GM12878 (cell line): ENCODE measurements around the gene IFI6. TPM values are rescaled to one million over a fixed set of nuclear protein-coding genes. Genes with fewer than 3 reads are reported as not detected.
A peak's percentile ranks its signal among the peaks of the same experiment; 100 is the strongest.

Experiments
- ATAC-seq: fragments of 200-7000 bp; cut with Tn5 transposase; 3 replicates; pipeline ENCODE4 v1.9.1; 2020; ENCODE audit warnings: mild to moderate bottlenecking, moderate library complexity
- BruUV-seq: library from RNA; stranded (reverse); fragments of 400-500 nt; replicated peaks from 2 replicates; lab custom pipeline; 2021; lab: Mats Ljungman, UMichigan
- CTCF ChIA-PET: fragments of 300-600 bp; sonication (Branson Sonifier 250); formaldehyde crosslinking; extraction: SDS; loops from one replicate; lab custom pipeline; 2021; ENCODE audit warnings: inconsistent platforms; lab: Yijun Ruan, JAX
- POLR2A ChIA-PET: fragments of 350-600 bp; formaldehyde crosslinking; extraction: SDS; loops from one replicate; lab custom pipeline; 2021; ENCODE audit warnings: inconsistent platforms; lab: Charles Lee
- RAD21 ChIA-PET: fragments of 300-600 bp; sonication (Branson Sonifier 250); formaldehyde crosslinking; loops from one replicate; lab custom pipeline; 2023; ENCODE audit warnings: antibody characterized with exemption; ENCODE audit not compliant: unreplicated experiment; lab: Charles Lee
- SMC1A ChIA-PET: fragments of 300-600 bp; sonication (Branson Sonifier 250); formaldehyde crosslinking; loops from one replicate; lab custom pipeline; 2023; ENCODE audit not compliant: unreplicated experiment, uncharacterized antibody; lab: Charles Lee
- DNase-seq: peaks from one replicate; pipeline ENCODE4 v3.0.0-alpha.2; 2011; ENCODE audit warnings: low read depth, low spot score
- FAIRE-seq: peaks from 3 replicates; lab custom pipeline; 2011; peaks lifted over from hg19 to GRCh38; lab: Jason Lieb, UNC
- H2AFZ ChIP-seq: 2 replicates; pipeline ENCODE4 v1.6.0; 2011; ENCODE audit warnings: low read depth, low read length, control low read depth; ENCODE audit not compliant: control insufficient read depth
- H3K27ac ChIP-seq: 2 replicates; pipeline ENCODE4 v1.5.1; 2011; ENCODE audit warnings: control low read depth; ENCODE audit not compliant: control insufficient read depth, insufficient read depth
- H3K27me3 ChIP-seq, 2 experiments: replicated peaks in 1 of 2; 2 replicates each; pipeline versions ENCODE4 v1.6.0 to v1.6.1; 2011; ENCODE audit warnings: low read length in 1 of 2; ENCODE audit not compliant: control insufficient read depth in 2 of 2, insufficient read depth in 2 of 2
- H3K36me3 ChIP-seq, 2 experiments: 2 replicates each; pipeline ENCODE4 v1.5.1; 2011; ENCODE audit warnings: low read length in 1 of 2; ENCODE audit not compliant: control insufficient read depth in 2 of 2, insufficient read depth in 2 of 2
- H3K4me1 ChIP-seq: 2 replicates; pipeline ENCODE4 v1.6.1; 2011; ENCODE audit warnings: mild to moderate bottlenecking, low read length, moderate library complexity, mixed read lengths; ENCODE audit not compliant: control insufficient read depth, insufficient read depth
- H3K4me2 ChIP-seq: 2 replicates; pipeline ENCODE4 v1.6.0; 2011; ENCODE audit warnings: control low read depth; ENCODE audit not compliant: control insufficient read depth, insufficient read depth
- H3K4me3 ChIP-seq: fragments of 200-600 bp; sonication (generic); 2 replicates; pipeline ENCODE4 v1.5.1; 2016
- H3K79me2 ChIP-seq: 2 replicates; pipeline ENCODE4 v1.6.0; 2011; ENCODE audit warnings: low read length; ENCODE audit not compliant: control insufficient read depth, insufficient read depth
- H3K9ac ChIP-seq: 2 replicates; pipeline ENCODE4 v1.8.0; 2011; ENCODE audit warnings: low read length, control low read depth, mixed read lengths; ENCODE audit not compliant: control insufficient read depth, insufficient read depth
- H3K9me3 ChIP-seq: replicated peaks from 3 replicates; pipeline ENCODE4 v1.5.1; 2011; ENCODE audit warnings: mild to moderate bottlenecking, low read length; ENCODE audit not compliant: control insufficient read depth, insufficient read depth
- H4K20me1 ChIP-seq: 2 replicates; pipeline ENCODE4 v1.6.0; 2011; ENCODE audit not compliant: control insufficient read depth, insufficient read depth
- ATF7 ChIP-seq: fragments of 450-650 bp; IDR thresholded peaks from 2 replicates; pipeline ENCODE4 v1.6.1; 2016; ENCODE audit warnings: low read depth, mild to moderate bottlenecking
- BHLHE40 ChIP-seq, 2 experiments: fragments of 450-650 bp in 1 of 2; IDR thresholded peaks; 2 replicates each; pipeline ENCODE4 v1.6.1; 2011 to 2017; ENCODE audit warnings: low read depth in 2 of 2, borderline replicate concordance in 1 of 2, improper control_type of control experiment in 1 of 2, low read length in 1 of 2, mild to moderate bottlenecking in 1 of 2
- CHD1 ChIP-seq: IDR thresholded peaks from 2 replicates; pipeline ENCODE4 v1.6.1; 2012; ENCODE audit warnings: low read depth, low read length, improper control_type of control experiment
- FOXM1 ChIP-seq: IDR thresholded peaks from 2 replicates; pipeline ENCODE4 v1.6.1; 2012; ENCODE audit warnings: low read depth, mild to moderate bottlenecking, inconsistent platforms, low read length, moderate library complexity
- HCFC1 ChIP-seq: fragments of 150-350 bp; IDR thresholded peaks from 2 replicates; pipeline ENCODE4 v1.6.1; 2014; ENCODE audit warnings: low read length
- HDGF ChIP-seq: fragments of 450-650 bp; IDR thresholded peaks from 2 replicates; pipeline ENCODE4 v1.6.1; 2016; ENCODE audit warnings: antibody characterized with exemption
- JUNB ChIP-seq: IDR thresholded peaks from 2 replicates; pipeline ENCODE4 v1.6.1; 2016; ENCODE audit warnings: antibody characterized with exemption, mild to moderate bottlenecking
- NFYA ChIP-seq: IDR thresholded peaks from 2 replicates; pipeline ENCODE4 v1.6.1; 2011; ENCODE audit warnings: low read depth, mild to moderate bottlenecking, low read length, improper control_type of control experiment, borderline replicate concordance
- PML ChIP-seq: IDR thresholded peaks from 2 replicates; pipeline ENCODE4 v1.6.1; 2012; ENCODE audit warnings: low read length, inconsistent platforms
- POLR2AphosphoS2 ChIP-seq: IDR thresholded peaks from 2 replicates; pipeline ENCODE4 v1.6.1; 2011; ENCODE audit warnings: low read depth, mild to moderate bottlenecking, low read length, improper control_type of control experiment, moderate library complexity
- SMAD5 ChIP-seq: IDR thresholded peaks from 2 replicates; pipeline ENCODE4 v1.6.1; 2016; ENCODE audit warnings: antibody characterized with exemption, low read depth
- SP1 ChIP-seq: IDR thresholded peaks from one replicate; pipeline ENCODE4 v1.6.1; 2011; ENCODE audit warnings: low read depth, low read length
- STAT1 ChIP-seq: fragments of 450-650 bp; conservative IDR thresholded peaks from 2 replicates; pipeline ENCODE4 v1.6.1; 2014; ENCODE audit warnings: antibody characterized with exemption, mild to moderate bottlenecking
- TARDBP ChIP-seq: IDR thresholded peaks from 2 replicates; pipeline ENCODE4 v1.6.1; 2016; ENCODE audit warnings: borderline replicate concordance
- TCF12 ChIP-seq: IDR thresholded peaks from 2 replicates; pipeline ENCODE4 v1.6.1; 2011; ENCODE audit warnings: low read depth, mild to moderate bottlenecking, low read length
- TCF3 ChIP-seq: IDR thresholded peaks from 2 replicates; pipeline ENCODE4 v1.6.1; 2012; ENCODE audit warnings: low read depth, mild to moderate bottlenecking, low read length, borderline replicate concordance; ENCODE audit not compliant: insufficient read depth
- YY1 ChIP-seq: IDR thresholded peaks from 2 replicates; pipeline ENCODE4 v1.6.1; 2011; ENCODE audit warnings: low read depth, mild to moderate bottlenecking, low read length
- ZNF217 ChIP-seq: fragments of 450-650 bp; IDR thresholded peaks from 2 replicates; pipeline ENCODE4 v1.6.1; 2017; ENCODE audit warnings: antibody characterized with exemption, mild to moderate bottlenecking
- ZNF274 ChIP-seq: IDR thresholded peaks from one replicate; pipeline ENCODE4 v1.8.0; 2011; ENCODE audit not compliant: insufficient read length, insufficient read depth
- WGBS: methylation state at CpG from one replicate; pipeline ENCODE4 v1.1.6; 2016; ENCODE audit warnings: low lambda C conversion rate; ENCODE audit not compliant: insufficient replicate concordance, insufficient coverage; ENCODE audit errors: missing lambda C conversion rate; 5-methylcytosine and 5-hydroxymethylcytosine counted together
- in situ Hi-C: fragments of 300-500 bp; cut with MboI; formaldehyde crosslinking; loops from 9 replicates; pipeline ENCODE4 v1.14.3; 2018; ENCODE audit warnings: mixed read lengths
- intact Hi-C: fragments of 100-400 bp; cut with micrococcal nuclease; formaldehyde crosslinking; loops from one replicate; pipeline ENCODE4 v1.14.2; 2022; ENCODE audit not compliant: unreplicated experiment
- polyA plus RNA-seq, 11 experiments: library from polyadenylated mRNA; depleted of rRNA in 4 of 11; unstranded in 6 of 11; stranded (reverse) in 5 of 11; fragments of >200 nt; fragmentation: Nextera tagmentation in 4 of 11; fragmentation: Illumina TruSeq in 1 of 11; extraction: Ambion mirVana in 4 of 11; extraction: Trizol in 1 of 11; gene quantifications; 1 replicate in 1 of 11; 2 replicates in 10 of 11; pipeline versions ENCODE4 v1.2.1 to v1.2.3, GENCODE V29; 2011 to 2016; ENCODE audit warnings: inconsistent platforms in 2 of 11, missing spikeins in 2 of 11, low read depth in 1 of 11
- total RNA-seq, 4 experiments: library from RNA; depleted of rRNA in 3 of 4; stranded (reverse); fragments of >200 nt in 3 of 4; fragmentation: Illumina TruSeq in 1 of 4; extraction: Trizol in 1 of 4; gene quantifications; 2 replicates each; pipeline versions ENCODE4 v1.2.1 to v1.2.3, GENCODE V29; 2013 to 2021
- TF ChIP-seq, protein P1 (sequence below): fragments of 450-650 bp; IDR thresholded peaks from 2 replicates; pipeline ENCODE4 v1.6.1; 2016; ENCODE audit warnings: mild to moderate bottlenecking

The IFI6 gene
- total and polyA plus RNA-seq, 10 of the 15 experiments (the other 5 are each of a cell fraction or from before 2014, with no cell fraction given) = 5.6 to 123 (median 69.0) TPM

DNA sequence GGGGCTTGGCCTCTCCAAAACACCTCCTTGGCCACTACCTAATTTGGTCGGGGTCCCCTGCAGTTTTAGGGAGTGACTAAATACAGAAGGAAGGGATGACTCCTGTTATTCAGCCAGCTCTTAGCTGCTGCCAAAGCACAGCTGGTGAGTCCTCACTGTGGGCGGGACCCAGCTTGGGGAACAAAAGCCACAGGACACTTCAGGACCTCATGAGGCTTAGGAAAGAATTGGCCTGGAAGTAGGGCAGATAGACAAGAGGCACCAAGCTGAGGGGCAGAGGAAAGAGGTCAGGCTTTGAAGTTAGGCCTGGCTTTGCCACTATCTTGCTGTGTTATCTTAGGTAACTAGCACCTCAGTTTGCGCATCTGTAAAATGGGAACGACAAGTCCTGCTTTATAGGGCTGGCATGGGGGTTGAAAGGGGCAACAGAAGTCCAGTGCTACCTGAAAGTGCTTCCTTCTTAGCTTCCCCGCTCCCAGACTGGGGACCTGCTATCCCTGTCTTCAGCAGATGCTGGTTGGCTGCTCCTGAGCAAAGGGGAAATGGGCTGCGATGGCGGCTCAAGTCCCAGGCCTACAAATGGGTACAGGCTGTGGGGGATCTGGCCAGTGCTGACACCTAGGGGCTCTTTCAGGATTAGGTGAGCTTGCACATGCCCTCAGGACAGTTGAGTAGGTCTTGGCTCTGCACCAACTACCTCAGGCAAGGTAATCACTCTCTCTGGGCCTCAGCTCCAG lies 15.7 kb downstream of the IFI6 start (continued):
- TF ChIP-seq SP1 = peak; percentile 18
- TF ChIP-seq YY1 = 0 out of 2 replicates have a peak, but pooled peaks have one; percentile 6
- TF ChIP-seq ZNF274 = no peak
- no peak for TF ChIP-seq BHLHE40 (IDR thresholded peaks at IDR 0.05; ENCODE audit: borderline replicate concordance in 1 of 2, low read depth in 2 of 2, low read length in 1 of 2)
- no peak for TF ChIP-seq SMAD5
- peak; percentile 69; the same call in 1 of the 2 replicates for TF ChIP-seq ZNF217
- 0 out of 2 replicates have a peak, but pooled peaks have one; percentile 21 for TF ChIP-seq TCF3
- TF ChIP-seq JUNB = peak; percentile 49
- 0 out of 2 replicates have a peak, but pooled peaks have one; percentile 47 for TF ChIP-seq TCF12
- TF ChIP-seq, all 136 proteins: peak for 13

DNA sequence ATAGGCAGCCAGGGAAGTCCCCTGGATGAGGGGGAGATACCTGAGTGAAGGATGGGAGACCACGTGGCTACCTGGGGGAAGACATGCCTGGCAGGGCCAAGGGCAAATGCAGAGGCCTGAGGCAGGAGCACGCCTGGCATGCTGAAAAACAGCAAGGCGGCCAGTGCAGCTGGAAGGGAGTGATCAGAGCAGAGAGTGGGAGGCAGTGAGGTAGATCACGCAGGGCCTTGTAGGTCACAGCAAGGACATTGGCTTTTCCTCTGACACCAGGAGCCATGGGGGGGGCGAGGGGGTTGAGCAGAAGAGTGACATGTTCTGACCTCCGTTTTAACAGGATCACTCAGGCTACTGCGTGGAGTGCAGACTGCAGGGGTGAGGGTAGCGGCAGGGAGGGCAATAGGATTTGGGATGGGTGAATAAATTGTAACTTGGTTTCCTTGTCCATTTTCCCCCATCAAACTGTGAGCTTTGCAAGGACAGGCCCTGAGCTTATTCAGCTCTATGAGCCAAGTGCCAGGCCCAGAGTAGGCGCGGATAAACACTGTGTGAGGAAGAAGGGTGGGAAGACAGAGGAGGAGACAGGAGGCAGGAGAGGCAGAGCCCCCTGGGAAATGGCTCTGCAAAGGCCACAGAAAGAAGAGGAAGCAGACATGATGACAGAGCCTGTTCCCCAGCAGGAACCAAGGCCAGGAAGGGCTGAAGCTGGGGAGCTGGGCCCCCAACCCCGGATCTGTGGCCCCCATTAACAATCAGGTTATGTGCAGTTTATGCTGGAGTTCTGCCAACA lies 16.6 kb downstream of the IFI6 start:
- H3K4me3 ChIP-seq = no peak overlapping the region
- peak overlapping the region; percentile 35; the same call in 1 of the 2 replicates for H3K9ac ChIP-seq
- no TSS peak for BruUV-seq
- POLR2A ChIA-PET = interaction anchor here (1.1 to 4.7 kb wide), 5 partner anchors 11 to 46 kb away, joined by 6 to 89 read pairs (median 31); partner anchors contain the start of gene FGR
- in situ Hi-C loops = no loop called here
- H3K9me3 ChIP-seq = no peaks in the 10 kb centered on the region
- DNase-seq (no peak), ATAC-seq (no peak), FAIRE-seq (no peak)
- no peak overlapping the region; the same call in 1 of the 2 replicates for H2AFZ ChIP-seq
- RAD21 ChIA-PET = interaction anchor here (0.7 to 2.6 kb wide), 6 partner anchors 15 to 45 kb away, joined by 3 to 10 read pairs (median 4); no protein-coding TSS in a partner anchor
- H4K20me1 ChIP-seq = no peaks in the 10 kb centered on the region
- peak overlapping the region; percentile 52 for H3K27ac ChIP-seq
- no peaks in the 10 kb centered on the region for H3K36me3 ChIP-seq
- 71% methylated on average over 11 of the region's 11 CpGs for WGBS
- SMC1A ChIA-PET = interaction anchor here (1.2 to 4.7 kb wide), 3 partner anchors 27 to 46 kb away, joined by 3 to 66 read pairs (median 38); no protein-coding TSS in a partner anchor
- H3K27me3 ChIP-seq = no peaks in the 10 kb centered on the region
- intact Hi-C loops = no loop called here
- CTCF ChIA-PET = interaction anchor here (0.8 to 4.5 kb wide), 6 partner anchors 13 to 263 kb away, joined by 3 to 35 read pairs (median 16); partner anchors contain the start of gene GPR3
- H3K4me1 ChIP-seq = peaks cover 58% of the 10 kb centered on the region
- no peaks in the 10 kb centered on the region for H3K79me2 ChIP-seq
- H3K4me2 ChIP-seq = no peak overlapping the region; the same call in 1 of the 2 replicates
- no peak for TF ChIP-seq SP1
- no peak for TF ChIP-seq TARDBP
- no peak for TF ChIP-seq NFYA
- no peak for TF ChIP-seq FOXM1
- no peak for TF ChIP-seq PML
- TF ChIP-seq ZNF217 = no peak
- no peak for TF ChIP-seq HCFC1
- TF ChIP-seq, protein P1, sequence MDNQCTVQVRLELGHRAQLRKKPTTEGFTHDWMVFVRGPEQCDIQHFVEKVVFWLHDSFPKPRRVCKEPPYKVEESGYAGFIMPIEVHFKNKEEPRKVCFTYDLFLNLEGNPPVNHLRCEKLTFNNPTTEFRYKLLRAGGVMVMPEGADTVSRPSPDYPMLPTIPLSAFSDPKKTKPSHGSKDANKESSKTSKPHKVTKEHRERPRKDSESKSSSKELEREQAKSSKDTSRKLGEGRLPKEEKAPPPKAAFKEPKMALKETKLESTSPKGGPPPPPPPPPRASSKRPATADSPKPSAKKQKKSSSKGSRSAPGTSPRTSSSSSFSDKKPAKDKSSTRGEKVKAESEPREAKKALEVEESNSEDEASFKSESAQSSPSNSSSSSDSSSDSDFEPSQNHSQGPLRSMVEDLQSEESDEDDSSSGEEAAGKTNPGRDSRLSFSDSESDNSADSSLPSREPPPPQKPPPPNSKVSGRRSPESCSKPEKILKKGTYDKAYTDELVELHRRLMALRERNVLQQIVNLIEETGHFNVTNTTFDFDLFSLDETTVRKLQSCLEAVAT = 0 out of 2 replicates have a peak, but pooled peaks have one; percentile 51
- TF ChIP-seq POLR2AphosphoS2 = no peak
- TF ChIP-seq CHD1 = no peak
- no peak; the same call in 1 of the 2 replicates for TF ChIP-seq HDGF
- no peak for TF ChIP-seq ATF7
- TF ChIP-seq STAT1 = no peak
